ENCODE data around the gene AQP10. TPM values are rescaled to one million over a fixed set of nuclear protein-coding genes. Genes with fewer than 3 reads are reported as not detected.

The AQP10 gene
- total and polyA plus RNA-seq, 4 donors: 0.28 to 1.4 (median 0.48) TPM

GRCh38 chr1:154348429-154349076 is 27.7 kb downstream of the AQP10 start:
- H3K4me3 ChIP-seq: no peak overlapping the region
- no peak overlapping the region for H3K9ac ChIP-seq (ENCODE audit: insufficient read depth in 1 of 2, low read length in 2 of 2)
- 95% methylated on average over 27 of the region's 27 CpGs for WGBS, 2 donors
- no peaks in the 10 kb centered on the region for H3K27me3 ChIP-seq (ENCODE audit: control insufficient read depth in 3 of 3, insufficient read depth in 3 of 3, low read length in 2 of 3)
- TF ChIP-seq, protein P1, sequence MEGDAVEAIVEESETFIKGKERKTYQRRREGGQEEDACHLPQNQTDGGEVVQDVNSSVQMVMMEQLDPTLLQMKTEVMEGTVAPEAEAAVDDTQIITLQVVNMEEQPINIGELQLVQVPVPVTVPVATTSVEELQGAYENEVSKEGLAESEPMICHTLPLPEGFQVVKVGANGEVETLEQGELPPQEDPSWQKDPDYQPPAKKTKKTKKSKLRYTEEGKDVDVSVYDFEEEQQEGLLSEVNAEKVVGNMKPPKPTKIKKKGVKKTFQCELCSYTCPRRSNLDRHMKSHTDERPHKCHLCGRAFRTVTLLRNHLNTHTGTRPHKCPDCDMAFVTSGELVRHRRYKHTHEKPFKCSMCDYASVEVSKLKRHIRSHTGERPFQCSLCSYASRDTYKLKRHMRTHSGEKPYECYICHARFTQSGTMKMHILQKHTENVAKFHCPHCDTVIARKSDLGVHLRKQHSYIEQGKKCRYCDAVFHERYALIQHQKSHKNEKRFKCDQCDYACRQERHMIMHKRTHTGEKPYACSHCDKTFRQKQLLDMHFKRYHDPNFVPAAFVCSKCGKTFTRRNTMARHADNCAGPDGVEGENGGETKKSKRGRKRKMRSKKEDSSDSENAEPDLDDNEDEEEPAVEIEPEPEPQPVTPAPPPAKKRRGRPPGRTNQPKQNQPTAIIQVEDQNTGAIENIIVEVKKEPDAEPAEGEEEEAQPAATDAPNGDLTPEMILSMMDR (IDR thresholded peaks at IDR 0.05; ENCODE audit: control extremely low read depth, extremely low read depth): no peak
- peaks cover 0 to 41% (median 37%) of the 10 kb centered on the region in 4 donors for H3K36me3 ChIP-seq (ENCODE audit: control insufficient read depth in 4 of 4, insufficient read depth in 4 of 4, low read length in 4 of 4)
- DNase-seq (no peak), ATAC-seq (ENCODE audit: insufficient read depth, low FRiP score) (no peak)
- peaks cover 0 to 11% (median 8%) of the 10 kb centered on the region in 5 donors for H3K4me1 ChIP-seq (ENCODE audit: control insufficient read depth in 5 of 5, insufficient read depth in 5 of 5, low read length in 5 of 5)
- H3K9me3 ChIP-seq (ENCODE audit: control insufficient read depth in 4 of 4, insufficient read depth in 3 of 4, low read length in 3 of 4): no peaks in the 10 kb centered on the region
- peak overlapping the region in 1 of 2 donors; percentile 20 for H3K27ac ChIP-seq (ENCODE audit: low read depth in 1 of 2, low read length in 1 of 2)

- ATAC-seq (ENCODE audit: insufficient read depth, low FRiP score) (no peak), DNase-seq (no peak)
- WGBS, 2 donors: 79 to 83% methylated on average over 7 of the region's 7 CpGs
- no peak overlapping the region for H3K4me3 ChIP-seq
- peaks cover 0 to 35% (median 34%) of the 10 kb centered on the region in 4 donors for H3K36me3 ChIP-seq (ENCODE audit: control insufficient read depth in 4 of 4, insufficient read depth in 4 of 4, low read length in 4 of 4)
- no peaks in the 10 kb centered on the region for H3K27me3 ChIP-seq (ENCODE audit: control insufficient read depth in 3 of 3, insufficient read depth in 3 of 3, low read length in 2 of 3)
- TF ChIP-seq, protein P1 (IDR thresholded peaks at IDR 0.05; ENCODE audit: control extremely low read depth, extremely low read depth): no peak
- no peak overlapping the region for H3K9ac ChIP-seq (ENCODE audit: insufficient read depth in 1 of 2, low read length in 2 of 2)
- peaks cover 0 to 13% (median 8%) of the 10 kb centered on the region in 5 donors for H3K4me1 ChIP-seq (ENCODE audit: control insufficient read depth in 5 of 5, insufficient read depth in 5 of 5, low read length in 5 of 5)
- H3K9me3 ChIP-seq (ENCODE audit: control insufficient read depth in 4 of 4, insufficient read depth in 3 of 4, low read length in 3 of 4): no peaks in the 10 kb centered on the region
- H3K27ac ChIP-seq (ENCODE audit: low read depth in 1 of 2, low read length in 1 of 2): no peak overlapping the region
These were observed 28.2 kb downstream of the AQP10 start for GRCh38 chr1:154349121-154349520.

DNA sequence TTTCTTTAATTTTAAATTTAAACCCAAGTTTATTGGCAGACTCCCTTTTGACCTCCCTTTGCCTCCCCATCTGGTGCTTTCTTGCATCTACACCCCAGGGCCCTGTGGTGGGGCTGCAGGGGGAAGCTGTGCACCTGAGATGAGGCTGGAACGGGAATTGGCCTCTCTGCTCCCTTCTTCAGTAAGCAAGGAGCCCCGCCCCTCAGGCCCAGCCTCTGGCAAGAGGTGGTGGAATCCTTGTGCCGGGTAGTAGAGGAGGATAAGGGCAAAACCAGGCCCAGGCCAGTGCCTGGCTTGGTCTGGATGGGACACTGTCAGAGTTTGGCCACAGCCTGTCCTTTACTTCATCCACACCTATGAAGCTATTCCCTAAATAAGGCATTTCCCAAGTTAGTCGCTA is 29.5 kb downstream of the AQP10 start:
- Histone ChIP-seq H3K36me3 (ENCODE audit: control insufficient read depth in 4 of 4, insufficient read depth in 4 of 4, low read length in 4 of 4) (peaks cover 0 to 26% (median 22%) of the 10 kb centered on the region in 4 donors), H3K4me3 (no peak overlapping the region), H3K9ac (ENCODE audit: insufficient read depth in 1 of 2, low read length in 2 of 2) (no peak overlapping the region), H3K27ac (ENCODE audit: low read depth in 1 of 2, low read length in 1 of 2) (no peak overlapping the region), H3K27me3 (ENCODE audit: control insufficient read depth in 3 of 3, insufficient read depth in 3 of 3, low read length in 2 of 3) (no peaks in the 10 kb centered on the region), H3K9me3 (ENCODE audit: control insufficient read depth in 4 of 4, insufficient read depth in 3 of 4, low read length in 3 of 4) (no peaks in the 10 kb centered on the region), H3K4me1 (ENCODE audit: control insufficient read depth in 5 of 5, insufficient read depth in 5 of 5, low read length in 5 of 5) (peaks cover 0 to 13% (median 8%) of the 10 kb centered on the region in 5 donors)
- WGBS, 2 donors: 78 to 86% methylated on average over 4 of the region's 4 CpGs
- DNase-seq: no peak
- no peak for ATAC-seq (ENCODE audit: insufficient read depth, low FRiP score)
- TF ChIP-seq, protein P1 (IDR thresholded peaks at IDR 0.05; ENCODE audit: control extremely low read depth, extremely low read depth): no peak
